IPS-18c (cell line): Measurements from ENCODE around the gene MCL1.
"Not testable (repeated sequence)": the region's sequence is repeated elsewhere in the genome, so short reads cannot be mapped to it uniquely, and the experiment has no call there.

Experiments
- H3K4me3 ChIP-seq: 2 replicates; pipeline ENCODE4 v1.7.0; 2013; ENCODE audit warnings: low read depth, mild to moderate bottlenecking, low read length, moderate library complexity; ENCODE audit not compliant: insufficient read depth
- H3K9me3 ChIP-seq: one replicate; pipeline ENCODE4 v1.6.1; 2013; ENCODE audit warnings: mild to moderate bottlenecking, low read length, moderate library complexity; ENCODE audit not compliant: control insufficient read depth, insufficient read depth

The MCL1 gene

GRCh38 chr1:150576794-150577556 lies 2.4 kb downstream of the MCL1 start:
- Histone ChIP-seq H3K4me3 (peak overlapping the region; percentile 86), H3K9me3 (no peaks in the 10 kb centered on the region)

- Histone ChIP-seq H3K4me3 (peak overlapping the region; percentile 86), H3K9me3 (no peaks in the 10 kb centered on the region)
These were observed 3.1 kb downstream of the MCL1 start for GRCh38 chr1:150576367-150576711.

GRCh38 chr1:150575518-150576366 lies 3.7 kb downstream of the MCL1 start:
- no peaks in the 10 kb centered on the region for H3K9me3 ChIP-seq
- peak overlapping the region; percentile 11; the same call in 1 of the 2 replicates for H3K4me3 ChIP-seq

- Histone ChIP-seq H3K9me3 (no peaks in the 10 kb centered on the region), H3K4me3 (no peak overlapping the region)
These were observed 4.3 kb downstream of the MCL1 start for GRCh38 chr1:150575072-150575489.

- no peak overlapping the region for H3K4me3 ChIP-seq
These were observed 4.9 kb downstream of the MCL1 start for GRCh38 chr1:150574260-150575071.

GRCh38 chr1:150573648-150574071 lies 5.8 kb downstream of the MCL1 start:
- not testable (repeated sequence) for H3K4me3 ChIP-seq, H3K9me3 ChIP-seq

More at GRCh38 chr1:150574260-150575071, 4.9 kb downstream of the MCL1 start:
- no peaks in the 10 kb centered on the region for H3K9me3 ChIP-seq

GRCh38 chr1:150572918-150573647 lies 6.3 kb downstream of the MCL1 start:
- Histone ChIP-seq H3K4me3 (peak overlapping the region; percentile 25; the same call in 1 of the 2 replicates), H3K9me3 (no peaks in the 10 kb centered on the region)

GRCh38 chr1:150568594-150568966 lies 10.8 kb downstream of the MCL1 start:
- H3K4me3 ChIP-seq = no peak overlapping the region
- no peaks in the 10 kb centered on the region for H3K9me3 ChIP-seq

GRCh38 chr1:150567717-150568593 lies 11.5 kb downstream of the MCL1 start:
- peak overlapping the region; percentile 20; the same call in 1 of the 2 replicates for H3K4me3 ChIP-seq

GRCh38 chr1:150567341-150567716 lies 12.1 kb downstream of the MCL1 start:
- no peaks in the 10 kb centered on the region for H3K9me3 ChIP-seq
- H3K4me3 ChIP-seq = peak overlapping the region; percentile 20; the same call in 1 of the 2 replicates

More at GRCh38 chr1:150567717-150568593, 11.5 kb downstream of the MCL1 start:
- H3K9me3 ChIP-seq = no peaks in the 10 kb centered on the region

- Histone ChIP-seq H3K9me3 (no peaks in the 10 kb centered on the region), H3K4me3 (peak overlapping the region; percentile 20; the same call in 1 of the 2 replicates)
These were observed 12.6 kb downstream of the MCL1 start for GRCh38 chr1:150566589-150567340.

GRCh38 chr1:150565240-150565991 lies 14.0 kb downstream of the MCL1 start:
- H3K4me3 ChIP-seq, H3K9me3 ChIP-seq: not testable (repeated sequence)

GRCh38 chr1:150564051-150564991 lies 15.1 kb downstream of the MCL1 start:
- H3K9me3 ChIP-seq = no peaks in the 10 kb centered on the region
- H3K4me3 ChIP-seq = no peak overlapping the region
